Measurements from ENCODE around the gene WDR83.
"Not testable (repeated sequence)": the region's sequence is repeated elsewhere in the genome, so short reads cannot be mapped to it uniquely, and the experiment has no call there.

WDR83 gene

DNA sequence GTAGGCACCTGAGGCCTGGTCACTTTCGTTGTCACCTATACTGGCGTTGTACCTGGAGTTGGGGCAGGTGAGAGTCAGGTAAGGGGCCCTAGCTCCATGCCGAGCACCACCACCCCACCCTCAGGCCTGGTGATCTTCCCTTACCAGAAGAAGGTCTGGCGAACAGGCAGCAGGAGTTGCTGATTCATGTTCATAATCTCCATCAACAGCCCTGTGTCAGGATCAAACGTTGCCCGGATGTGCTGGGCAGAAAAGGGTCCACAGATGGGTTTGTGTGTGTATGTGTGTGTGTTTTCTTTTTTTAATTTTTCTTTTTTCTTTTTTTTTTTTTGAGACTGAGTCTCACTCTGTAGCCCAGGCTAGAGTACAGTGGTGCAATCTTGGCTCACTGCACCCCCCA lies 14.4 kb upstream of the WDR83 start:
- DNase-seq (ENCODE audit: low read depth in 4 of 4, low spot score in 1 of 4): no peak

DNA sequence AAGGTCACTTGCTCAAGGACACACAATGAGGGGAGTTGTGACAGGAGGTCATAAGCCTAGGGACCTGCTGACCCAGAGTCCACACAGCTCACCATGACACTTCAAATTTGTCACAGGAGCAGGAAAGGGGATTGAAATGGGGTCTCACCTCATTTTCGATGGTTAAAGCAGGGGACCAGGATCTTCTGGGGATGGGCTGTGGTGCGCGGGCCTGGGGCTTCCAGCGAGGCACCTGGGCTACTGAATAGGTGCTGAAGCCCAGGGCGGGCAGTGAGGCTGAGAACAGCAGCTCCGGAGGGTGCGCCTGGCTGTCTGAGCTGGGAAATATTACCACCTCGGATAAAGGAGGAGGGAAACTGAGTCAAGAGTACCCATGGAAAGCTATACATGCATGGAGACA lies 11.1 kb upstream of the WDR83 start:
- no peak for DNase-seq (ENCODE audit: low read depth in 4 of 4, low spot score in 1 of 4)

- peak in 1 of 4 experiments; percentile 36 for DNase-seq (ENCODE audit: low read depth in 4 of 4, low spot score in 1 of 4)
Measured at GRCh38 chr19:12656899-12657571, 9.6 kb upstream of the WDR83 start.

GRCh38 chr19:12657966-12658365 lies 8.6 kb upstream of the WDR83 start:
- no peak for DNase-seq (ENCODE audit: low read depth in 4 of 4, low spot score in 1 of 4)

GRCh38 chr19:12660980-12661379 lies 5.6 kb upstream of the WDR83 start:
- DNase-seq (ENCODE audit: low read depth in 4 of 4, low spot score in 1 of 4): no peak

- no peak for DNase-seq (ENCODE audit: low read depth in 4 of 4, low spot score in 1 of 4)
Measured at GRCh38 chr19:12664406-12665280, 2.0 kb upstream of the WDR83 start.

DNA sequence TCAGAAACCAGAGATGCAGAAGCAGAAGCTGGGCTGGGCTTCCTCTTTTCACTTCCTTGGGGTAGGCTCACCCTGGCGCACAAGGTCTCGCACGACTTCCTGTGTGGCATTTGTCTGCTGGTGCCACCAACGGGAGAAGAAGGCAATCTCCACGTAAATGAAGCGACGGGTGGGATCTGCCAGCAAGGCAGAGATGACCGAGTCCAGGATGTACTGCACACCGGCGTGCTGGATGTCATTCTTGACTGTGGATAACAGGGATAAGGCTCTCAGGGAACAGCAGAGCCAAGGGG lies 1.4 kb upstream of the WDR83 start:
- peak in 2 of 4 experiments; percentile 25 to 44 for DNase-seq (ENCODE audit: low read depth in 4 of 4, low spot score in 1 of 4)

GRCh38 chr19:12665671-12666264 lies 839 bp upstream of the WDR83 start:
- DNase-seq (ENCODE audit: low read depth in 4 of 4, low spot score in 1 of 4): no peak

GRCh38 chr19:12667731-12668302 lies 1.2 kb downstream of the WDR83 start:
- no peak for DNase-seq (ENCODE audit: low read depth in 4 of 4, low spot score in 1 of 4)

DNA sequence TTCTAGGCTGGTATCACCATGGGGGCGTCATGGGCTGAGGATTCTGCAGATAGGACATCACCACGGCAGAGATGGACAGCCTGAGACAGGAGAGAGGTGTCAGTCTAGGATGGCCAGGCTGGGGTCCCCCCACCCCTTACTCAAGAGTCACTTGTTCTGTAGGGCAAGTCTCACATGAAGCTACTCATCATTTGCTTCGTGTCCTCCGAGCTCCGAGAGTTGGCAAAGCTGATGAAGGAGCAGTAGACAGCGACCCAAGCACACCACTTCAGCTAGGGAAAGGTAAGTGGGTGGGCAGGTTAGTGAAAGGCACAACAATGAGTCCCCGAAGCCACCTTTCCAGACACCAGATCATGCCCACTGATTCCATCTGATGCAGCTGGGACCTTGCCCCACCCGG lies 1.7 kb downstream of the WDR83 start:
- DNase-seq (ENCODE audit: low read depth in 4 of 4, low spot score in 1 of 4): no peak

DNA sequence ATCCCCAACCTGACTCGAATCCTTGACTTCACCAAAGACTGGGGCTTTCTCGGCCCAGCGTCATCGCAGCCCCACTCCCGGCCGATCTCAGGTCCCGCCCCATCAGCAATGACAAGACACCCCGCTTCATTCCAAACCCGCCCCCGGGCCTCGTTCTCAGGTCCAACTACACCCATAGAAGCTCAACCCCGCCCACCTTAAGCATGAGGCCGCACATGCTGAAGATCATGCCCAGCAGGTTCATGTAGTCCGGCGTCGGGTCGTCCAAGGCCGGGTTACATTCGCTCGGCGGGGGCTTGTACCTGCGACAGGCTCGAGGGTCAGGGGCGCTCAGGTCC lies 2.3 kb downstream of the WDR83 start:
- peak in 2 of 4 experiments; percentile 31 to 40 for DNase-seq (ENCODE audit: low read depth in 4 of 4, low spot score in 1 of 4)

GRCh38 chr19:12669270-12670158 lies 2.9 kb downstream of the WDR83 start:
- peak in 3 of 4 experiments; percentile 58 to 60 (median 60) for DNase-seq (ENCODE audit: low read depth in 4 of 4, low spot score in 1 of 4)

- DNase-seq (ENCODE audit: low read depth in 4 of 4, low spot score in 1 of 4): no peak
Measured at GRCh38 chr19:12670159-12670928, 3.7 kb downstream of the WDR83 start.

DNA sequence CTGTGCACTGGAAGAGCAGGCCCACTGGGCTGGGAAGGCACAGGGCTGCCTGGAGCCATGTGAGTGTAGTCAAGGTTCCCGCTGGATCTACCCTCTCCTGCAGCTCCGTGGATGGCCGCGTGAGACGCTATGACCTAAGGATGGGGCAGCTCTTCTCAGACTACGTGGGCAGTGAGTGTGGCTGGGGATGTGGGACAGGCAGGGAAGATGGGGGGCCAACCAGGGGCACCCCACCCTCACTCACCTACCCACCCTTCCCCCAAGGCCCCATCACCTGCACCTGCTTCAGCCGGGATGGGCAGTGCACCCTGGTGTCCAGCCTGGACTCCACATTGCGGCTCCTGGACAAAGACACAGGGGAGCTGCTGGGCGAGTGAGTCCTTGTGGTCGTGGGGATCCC lies 6.1 kb downstream of the WDR83 start:
- DNase-seq (ENCODE audit: low read depth in 4 of 4, low spot score in 1 of 4): no peak

- DNase-seq (ENCODE audit: low read depth in 4 of 4, low spot score in 1 of 4): no peak
Measured at GRCh38 chr19:12675399-12675798, 8.8 kb downstream of the WDR83 start.

GRCh38 chr19:12675940-12676339 lies 9.3 kb downstream of the WDR83 start:
- DNase-seq (ENCODE audit: low read depth in 4 of 4, low spot score in 1 of 4): no peak

DNA sequence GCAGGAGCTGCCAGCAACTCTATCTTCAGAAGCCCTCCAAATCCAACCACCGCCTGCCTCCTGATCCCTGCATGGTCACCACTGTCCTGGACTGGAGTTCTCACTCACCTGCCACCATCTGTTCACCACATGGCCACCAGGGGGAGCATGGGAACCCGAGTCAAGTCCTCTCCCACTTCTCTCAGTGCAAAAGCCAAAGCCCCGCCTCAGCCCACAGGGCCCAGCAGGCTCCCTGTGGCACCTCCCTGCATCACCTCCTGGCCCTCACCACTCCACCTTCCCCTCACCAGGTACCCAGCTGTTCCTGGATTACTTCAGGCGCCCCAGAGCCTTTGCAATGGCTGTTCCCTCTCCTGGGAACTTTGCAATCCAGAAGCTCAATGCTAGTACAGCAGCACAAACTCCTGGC lies 9.8 kb downstream of the WDR83 start:
- peak; percentile 83 to 88 (median 85) for DNase-seq (ENCODE audit: low read depth in 4 of 4, low spot score in 1 of 4)

GRCh38 chr19:12676928-12677327 lies 10.3 kb downstream of the WDR83 start:
- DNase-seq (ENCODE audit: low read depth in 4 of 4, low spot score in 1 of 4): no peak

DNA sequence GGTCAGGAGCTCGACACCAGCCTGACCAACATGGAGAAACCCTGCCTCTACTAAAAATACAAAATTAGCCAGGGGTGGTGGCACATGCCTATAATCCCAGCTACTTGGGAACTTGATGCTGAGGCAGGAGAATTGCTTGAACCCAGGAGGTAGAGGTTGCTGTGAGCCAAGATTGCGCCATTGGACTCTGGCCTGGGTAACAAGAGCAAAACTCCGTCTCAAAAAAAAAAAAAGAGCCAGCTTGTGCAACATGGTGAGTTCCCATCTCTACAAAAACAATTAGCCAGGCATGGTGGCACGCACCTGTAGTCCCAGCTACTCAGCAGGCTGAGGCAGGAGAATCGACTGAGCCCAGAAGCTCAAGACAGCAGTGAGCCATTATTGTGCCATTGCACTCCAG lies 11.4 kb downstream of the WDR83 start:
- not testable (repeated sequence) for DNase-seq (ENCODE audit: low read depth in 4 of 4, low spot score in 1 of 4)

DNA sequence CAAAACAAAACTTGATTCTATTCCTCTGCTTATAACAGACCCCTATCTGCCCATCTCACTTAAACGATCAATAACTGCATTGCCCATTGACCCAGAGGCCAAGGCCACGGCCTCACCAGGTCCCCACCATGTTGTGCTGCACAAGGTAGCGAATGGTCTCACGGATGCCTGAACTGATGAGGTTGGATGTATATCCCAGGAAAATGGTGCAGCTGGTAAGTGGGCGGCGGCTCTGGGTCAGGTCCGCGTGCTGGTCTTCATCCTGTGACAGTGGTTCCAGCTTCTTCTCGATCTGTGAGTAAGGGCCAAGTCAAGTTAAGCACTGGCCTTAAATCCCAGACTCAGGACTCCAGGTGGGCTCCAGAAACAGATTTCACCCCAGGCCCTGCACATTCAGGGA lies 13.4 kb downstream of the WDR83 start:
- DNase-seq (ENCODE audit: low read depth in 4 of 4, low spot score in 1 of 4): no peak

All from stimulated activated CD4-positive, alpha-beta T cell treated with anti-CD3 and anti-CD28 coated beads, Interleukin-1b, Interleukin-23, amount 100 ng/mL, for 24 hours (primary cell).